A673 (cell line): ENCODE measurements around the gene CFAP91. TPM values are rescaled to one million over a fixed set of nuclear protein-coding genes. Genes with fewer than 3 reads are reported as not detected.

Experiments used
- BruUV-seq: library from RNA; stranded (reverse); fragments of 400-500 nt; replicated peaks from 2 replicates; lab custom pipeline; 2021; lab: Mats Ljungman, UMichigan
- CTCF ChIA-PET: fragments of 300-600 bp; sonication (Branson Sonifier 250); formaldehyde crosslinking; loops from one replicate; lab custom pipeline; 2022; ENCODE audit warnings: antibody characterized with exemption; lab: Charles Lee
- POLR2A ChIA-PET: fragments of 300-600 bp; sonication (Branson Sonifier 250); formaldehyde crosslinking; loops from one replicate; lab custom pipeline; 2022; ENCODE audit warnings: antibody characterized with exemption; ENCODE audit not compliant: low non-redundant PET; lab: Charles Lee
- DNase-seq: peaks from one replicate; pipeline ENCODE4 v3.0.0-alpha.2; 2015; ENCODE audit warnings: low spot score
- H3K27ac ChIP-seq: fragments of 200-600 bp; sonication (generic); 2 replicates; pipeline ENCODE4 v1.5.1; 2016; ENCODE audit warnings: mixed run types, low read depth, mild to moderate bottlenecking, mixed read lengths, antibody characterized with exemption, low read length; ENCODE audit not compliant: poor library complexity, severe bottlenecking
- H3K27me3 ChIP-seq: fragments of 200-600 bp; sonication (generic); replicated peaks from 2 replicates; pipeline ENCODE4 v1.6.1; 2017; ENCODE audit warnings: mixed run types, low read depth, mild to moderate bottlenecking, mixed read lengths, antibody characterized with exemption, low read length; ENCODE audit not compliant: insufficient read depth, poor library complexity
- H3K36me3 ChIP-seq: fragments of 200-600 bp; sonication (generic); 2 replicates; pipeline ENCODE4 v1.6.1; 2016; ENCODE audit warnings: mixed run types, mild to moderate bottlenecking, mixed read lengths, antibody characterized with exemption, low read length; ENCODE audit not compliant: insufficient read depth, poor library complexity, severe bottlenecking
- H3K4me1 ChIP-seq: fragments of 200-600 bp; sonication (generic); 2 replicates; pipeline ENCODE4 v1.6.1; 2017; ENCODE audit warnings: mixed run types, mild to moderate bottlenecking, mixed read lengths, antibody characterized with exemption, low read length; ENCODE audit not compliant: insufficient read depth, poor library complexity, severe bottlenecking
- H3K4me3 ChIP-seq: fragments of 200-600 bp; sonication (generic); 2 replicates; pipeline ENCODE4 v1.5.1; 2016; ENCODE audit warnings: low read depth, mixed run types, mild to moderate bottlenecking, mixed read lengths, low read length; ENCODE audit not compliant: poor library complexity, severe bottlenecking
- H3K9me3 ChIP-seq: fragments of 200-600 bp; sonication (generic); 2 replicates; pipeline ENCODE4 v1.6.1; 2016; ENCODE audit warnings: mixed run types, low read depth, mild to moderate bottlenecking, mixed read lengths, antibody characterized with exemption, low read length; ENCODE audit not compliant: poor library complexity, severe bottlenecking
- CTCF ChIP-seq: fragments of 300-800, 200-600 bp; sonication (generic); conservative IDR thresholded peaks from 2 replicates; pipeline ENCODE4 v1.5.1; 2017; ENCODE audit warnings: low read depth, mild to moderate bottlenecking, antibody characterized with exemption, low read length, moderate library complexity, mixed read lengths
- EZH2 ChIP-seq: fragments of 200-600 bp; sonication (generic); IDR thresholded peaks from 2 replicates; pipeline ENCODE4 v1.6.1; 2017; ENCODE audit warnings: borderline replicate concordance, low read depth, mild to moderate bottlenecking, mixed read lengths, antibody characterized with exemption, low read length; ENCODE audit not compliant: poor library complexity, severe bottlenecking
- intact Hi-C: fragments of 100-400 bp; cut with micrococcal nuclease; formaldehyde crosslinking; loops from one replicate; pipeline ENCODE4 v1.10.0; 2022; ENCODE audit not compliant: unreplicated experiment
- total RNA-seq: library from RNA; stranded (reverse); gene quantifications from 2 replicates; pipeline ENCODE4 v1.2.3, GENCODE V29; 2021

The CFAP91 gene
- total RNA-seq, 1 experiment from 2014 or later = 0.75 TPM

- no peaks in the 10 kb centered on the region for H3K36me3 ChIP-seq
- POLR2A ChIA-PET = no interaction called here
- no peak for TF ChIP-seq CTCF
- no peak for TF ChIP-seq EZH2
- no peak overlapping the region for H3K4me3 ChIP-seq
- H3K4me1 ChIP-seq = no peaks in the 10 kb centered on the region
- DNase-seq = no peak
- BruUV-seq = no TSS peak
- H3K27me3 ChIP-seq = peaks cover 3% of the 10 kb centered on the region
- H3K9me3 ChIP-seq = no peaks in the 10 kb centered on the region
- intact Hi-C loops = no loop called here
- H3K27ac ChIP-seq = no peak overlapping the region
- CTCF ChIA-PET = no interaction called here
Observed at GRCh38 chr3:119723022-119723421, 20.2 kb downstream of the CFAP91 start.

- Histone ChIP-seq H3K27me3 (peaks cover 3% of the 10 kb centered on the region), H3K4me1 (no peaks in the 10 kb centered on the region), H3K9me3 (no peaks in the 10 kb centered on the region), H3K36me3 (no peaks in the 10 kb centered on the region), H3K27ac (no peak overlapping the region), H3K4me3 (no peak overlapping the region)
- no TSS peak for BruUV-seq
- CTCF ChIA-PET = no interaction called here
- intact Hi-C loops = no loop called here
- POLR2A ChIA-PET = no interaction called here
- TF ChIP-seq CTCF (no peak), EZH2 (no peak)
- DNase-seq = no peak
Observed at GRCh38 chr3:119726909-119727308, 24.1 kb downstream of the CFAP91 start.

- Histone ChIP-seq H3K9me3 (no peaks in the 10 kb centered on the region), H3K4me1 (no peaks in the 10 kb centered on the region), H3K27me3 (peaks cover 3% of the 10 kb centered on the region), H3K36me3 (no peaks in the 10 kb centered on the region), H3K27ac (no peak overlapping the region), H3K4me3 (no peak overlapping the region)
- ChIA-PET POLR2A (no interaction called here), CTCF (no interaction called here)
- no peak for DNase-seq
- no TSS peak for BruUV-seq
- intact Hi-C loops = no loop called here
- TF ChIP-seq CTCF (no peak), EZH2 (no peak)
Observed at GRCh38 chr3:119729996-119730395, 27.2 kb downstream of the CFAP91 start.
